Coronary artery (tissue), 2 donors: ENCODE measurements around the gene MEGF11.

Experiments
- DNase-seq: peaks from one replicate; pipeline ENCODE4 v3.0.0-alpha.2; 2017; ENCODE audit warnings: low spot score
- H3K27ac ChIP-seq, 2 donors: fragments of 200-600 bp; sonication (generic); one replicate each; pipeline ENCODE4 v1.5.1; 2016 to 2019
- H3K4me3 ChIP-seq: fragments of 200-600 bp; sonication (generic); 2 replicates; pipeline ENCODE4 v1.5.1; 2016; ENCODE audit warnings: mild to moderate bottlenecking, moderate library complexity
- TF ChIP-seq, protein P1 (sequence below): fragments of 200-600 bp; sonication (generic); IDR thresholded peaks from one replicate; pipeline ENCODE4 v1.5.1; 2019; ENCODE audit warnings: antibody characterized with exemption

The MEGF11 gene

DNA sequence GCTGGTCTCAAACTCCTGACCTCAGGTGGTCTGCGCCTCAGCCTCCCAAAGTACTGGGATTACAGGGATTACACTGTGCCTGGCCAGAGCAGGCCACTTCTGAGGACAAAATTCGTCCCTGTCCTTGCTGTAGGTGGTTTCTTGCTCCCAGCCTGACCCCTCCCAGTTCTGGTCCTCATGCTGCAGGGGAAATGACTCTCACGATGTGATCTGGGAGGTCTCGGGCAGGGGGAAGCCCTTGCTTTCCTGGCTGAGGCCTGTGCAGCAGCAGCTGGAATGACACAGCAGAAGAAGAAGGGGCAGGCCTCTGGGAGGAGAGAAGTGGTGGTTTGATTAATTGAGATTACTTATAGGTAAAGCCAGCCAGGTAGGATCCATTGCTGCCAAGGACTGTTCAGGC lies 39.3 kb downstream of the MEGF11 start:
- DNase-seq = no peak
- Histone ChIP-seq H3K27ac (no peak overlapping the region), H3K4me3 (no peak overlapping the region)
- TF ChIP-seq, protein P1, sequence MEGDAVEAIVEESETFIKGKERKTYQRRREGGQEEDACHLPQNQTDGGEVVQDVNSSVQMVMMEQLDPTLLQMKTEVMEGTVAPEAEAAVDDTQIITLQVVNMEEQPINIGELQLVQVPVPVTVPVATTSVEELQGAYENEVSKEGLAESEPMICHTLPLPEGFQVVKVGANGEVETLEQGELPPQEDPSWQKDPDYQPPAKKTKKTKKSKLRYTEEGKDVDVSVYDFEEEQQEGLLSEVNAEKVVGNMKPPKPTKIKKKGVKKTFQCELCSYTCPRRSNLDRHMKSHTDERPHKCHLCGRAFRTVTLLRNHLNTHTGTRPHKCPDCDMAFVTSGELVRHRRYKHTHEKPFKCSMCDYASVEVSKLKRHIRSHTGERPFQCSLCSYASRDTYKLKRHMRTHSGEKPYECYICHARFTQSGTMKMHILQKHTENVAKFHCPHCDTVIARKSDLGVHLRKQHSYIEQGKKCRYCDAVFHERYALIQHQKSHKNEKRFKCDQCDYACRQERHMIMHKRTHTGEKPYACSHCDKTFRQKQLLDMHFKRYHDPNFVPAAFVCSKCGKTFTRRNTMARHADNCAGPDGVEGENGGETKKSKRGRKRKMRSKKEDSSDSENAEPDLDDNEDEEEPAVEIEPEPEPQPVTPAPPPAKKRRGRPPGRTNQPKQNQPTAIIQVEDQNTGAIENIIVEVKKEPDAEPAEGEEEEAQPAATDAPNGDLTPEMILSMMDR = no peak

DNA sequence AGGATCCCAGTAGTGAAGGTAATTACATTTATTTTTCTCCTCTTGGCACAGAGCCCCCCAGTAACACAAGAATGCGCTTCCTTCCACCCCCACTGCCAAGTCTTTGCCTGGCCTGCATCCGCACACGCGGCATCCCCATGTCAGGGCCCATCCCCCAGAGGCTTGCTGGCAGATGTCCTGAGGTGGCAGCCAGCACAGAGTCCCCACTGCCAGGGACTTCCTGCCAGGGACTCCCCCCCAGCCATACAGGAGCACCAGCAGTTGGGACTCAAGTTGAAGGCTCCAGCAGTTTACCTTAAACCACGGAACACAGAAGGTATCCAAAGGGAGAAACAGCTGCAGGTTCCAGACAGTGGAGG lies 41.0 kb downstream of the MEGF11 start:
- no peak for DNase-seq
- TF ChIP-seq, protein P1 = no peak
- H3K27ac ChIP-seq = no peak overlapping the region

DNA sequence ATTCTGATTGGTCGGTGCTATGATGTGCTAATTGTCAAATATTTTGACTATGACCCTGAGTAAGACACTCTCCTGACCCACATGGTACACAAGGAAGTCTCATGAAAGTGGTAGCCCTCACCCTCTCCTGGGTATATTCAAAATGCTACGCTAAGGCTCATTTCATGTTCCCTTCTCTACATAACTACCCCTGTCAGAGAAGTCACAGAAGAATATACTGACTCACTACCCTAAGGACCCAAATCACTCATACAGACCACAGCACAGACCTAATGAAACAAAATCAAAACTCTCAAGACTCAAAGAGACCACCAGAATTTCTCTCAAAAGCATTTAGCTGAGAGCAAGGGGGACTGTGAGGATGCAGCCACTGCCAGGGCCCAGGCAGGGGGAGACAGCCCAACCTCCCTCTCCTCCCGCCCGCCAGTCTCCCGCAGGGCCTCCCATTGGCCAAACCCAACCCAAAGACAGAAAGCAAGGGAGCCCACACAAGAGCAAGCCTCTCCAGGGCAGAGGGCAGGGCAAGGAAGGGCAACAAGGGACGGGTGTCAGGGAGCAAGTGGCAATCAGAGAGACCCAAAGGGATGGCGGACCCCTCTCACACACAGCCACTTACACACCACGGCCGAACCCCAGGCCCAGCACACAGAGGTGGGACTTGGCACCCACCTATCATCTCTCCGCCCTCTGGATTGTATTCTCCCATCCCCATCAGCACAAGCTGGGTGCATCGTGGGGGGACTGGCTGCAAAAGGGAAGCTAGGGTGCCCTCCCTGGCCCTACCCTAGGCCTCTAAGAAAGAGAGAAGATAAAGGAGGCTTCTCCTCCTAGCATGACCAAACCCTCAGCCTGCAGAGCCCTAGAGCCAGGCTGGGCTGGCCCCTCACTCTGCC lies 41.6 kb downstream of the MEGF11 start:
- H3K27ac ChIP-seq = no peak overlapping the region
- DNase-seq = no peak
- TF ChIP-seq, protein P1 = no peak
- H3K4me3 ChIP-seq = no peak overlapping the region

More for the DNA sequence above, 41.0 kb downstream of the MEGF11 start:
- H3K4me3 ChIP-seq = no peak overlapping the region

DNA sequence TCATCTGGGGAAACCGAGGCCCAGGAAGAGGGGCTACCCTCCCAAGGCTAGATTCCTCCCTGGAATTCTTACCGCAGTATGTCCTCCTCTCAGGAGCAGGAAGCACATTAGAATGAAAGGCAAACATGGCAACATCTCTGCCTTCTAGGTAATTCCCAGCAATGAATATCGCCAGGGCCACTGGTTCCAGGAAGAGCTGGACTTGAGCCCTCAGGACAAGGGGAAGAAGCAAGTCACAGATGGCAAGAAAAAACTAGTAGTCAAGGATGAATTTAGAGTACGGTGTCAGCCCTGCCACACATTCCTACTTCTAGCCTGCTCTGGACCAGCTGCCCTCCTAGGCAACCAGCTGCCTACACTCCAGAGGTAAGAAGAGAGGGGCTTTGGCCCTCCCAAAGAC lies 42.9 kb downstream of the MEGF11 start:
- TF ChIP-seq, protein P1 = no peak
- Histone ChIP-seq H3K4me3 (no peak overlapping the region), H3K27ac (no peak overlapping the region)
- DNase-seq = no peak

DNA sequence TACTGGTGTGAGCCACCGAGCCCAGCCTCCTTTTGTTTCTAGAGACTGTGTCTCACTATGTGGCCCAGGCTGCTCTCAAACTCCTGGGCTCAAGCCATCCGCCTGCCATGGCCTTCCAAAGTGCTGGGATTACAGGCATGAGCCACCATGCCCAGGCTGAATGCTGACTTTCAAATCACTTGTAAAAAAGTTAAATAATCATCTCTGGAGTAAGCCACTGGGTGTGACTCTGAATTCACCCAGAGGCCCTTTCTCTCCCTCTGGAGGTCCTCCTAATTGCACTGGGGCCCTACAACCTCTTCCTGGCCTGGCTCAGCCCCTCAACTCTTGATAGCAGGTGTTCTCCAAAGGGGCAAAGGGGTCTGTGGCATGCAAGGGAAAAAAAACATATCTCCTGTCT lies 54.8 kb downstream of the MEGF11 start:
- DNase-seq = no peak
- H3K4me3 ChIP-seq = no peak overlapping the region
- TF ChIP-seq, protein P1 = no peak
- H3K27ac ChIP-seq = no peak overlapping the region

DNA sequence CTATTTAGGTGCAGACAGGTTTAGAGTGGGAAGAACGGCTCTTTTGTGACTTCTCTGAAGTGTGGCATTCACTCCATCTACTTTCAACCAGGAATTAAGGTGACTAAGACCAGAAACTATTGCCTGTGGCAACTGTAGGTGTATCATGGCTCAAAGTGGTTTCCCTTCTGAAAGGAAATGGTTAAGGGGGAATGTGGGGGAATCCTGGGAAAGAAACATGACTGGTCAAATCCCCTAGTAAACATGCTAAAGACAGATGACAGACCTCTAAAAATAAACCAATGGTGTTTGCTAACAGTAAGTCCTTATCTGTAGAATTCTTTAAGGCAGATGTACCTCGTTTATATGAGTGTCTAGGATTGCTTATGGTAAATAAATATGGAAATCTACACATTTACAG lies 56.9 kb downstream of the MEGF11 start:
- Histone ChIP-seq H3K27ac (no peak overlapping the region), H3K4me3 (no peak overlapping the region)
- DNase-seq = no peak
- TF ChIP-seq, protein P1 = no peak

DNA sequence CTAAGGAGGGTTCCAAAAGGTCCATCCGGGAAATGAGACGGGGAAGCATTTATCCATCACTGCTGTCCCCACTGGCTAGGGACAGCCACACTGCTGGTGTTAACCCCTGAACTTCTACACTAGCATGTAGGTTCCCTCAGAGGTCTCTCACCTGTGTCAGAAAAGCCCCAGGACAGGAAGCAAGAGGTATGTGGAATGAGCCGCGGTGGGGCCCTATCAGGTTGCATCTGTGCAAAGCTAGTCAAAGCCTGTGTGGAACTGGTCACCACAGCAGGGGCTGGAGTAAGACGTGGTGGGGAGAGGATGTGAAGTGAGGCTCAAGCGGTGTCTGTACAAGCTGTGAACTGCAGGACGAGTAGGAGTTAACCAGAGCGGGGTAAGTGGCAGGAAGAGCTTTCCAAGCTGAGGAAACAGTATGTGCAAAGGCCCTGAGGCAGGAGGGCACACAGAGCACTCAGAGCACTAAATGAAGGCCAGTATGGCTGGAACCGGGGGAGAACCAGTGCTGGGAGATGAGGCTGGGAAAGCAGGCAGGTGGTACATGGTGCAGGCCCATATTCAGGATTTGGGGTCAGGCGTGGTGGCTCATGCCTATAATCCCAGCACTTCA lies 57.8 kb downstream of the MEGF11 start:
- no peak overlapping the region for H3K4me3 ChIP-seq
- no peak overlapping the region for H3K27ac ChIP-seq
- DNase-seq = no peak
- TF ChIP-seq, protein P1 = no peak
